Activated T-cell treated with anti-CD3 and anti-CD28 coated beads for 48 hours (primary cell): Measurements from ENCODE around the gene FRMPD3.

ENCODE experiments used
- DNase-seq: peaks from one replicate; pipeline ENCODE4 v3.0.0-alpha.2; 2020; ENCODE audit warnings: low read depth

The FRMPD3 gene

DNA sequence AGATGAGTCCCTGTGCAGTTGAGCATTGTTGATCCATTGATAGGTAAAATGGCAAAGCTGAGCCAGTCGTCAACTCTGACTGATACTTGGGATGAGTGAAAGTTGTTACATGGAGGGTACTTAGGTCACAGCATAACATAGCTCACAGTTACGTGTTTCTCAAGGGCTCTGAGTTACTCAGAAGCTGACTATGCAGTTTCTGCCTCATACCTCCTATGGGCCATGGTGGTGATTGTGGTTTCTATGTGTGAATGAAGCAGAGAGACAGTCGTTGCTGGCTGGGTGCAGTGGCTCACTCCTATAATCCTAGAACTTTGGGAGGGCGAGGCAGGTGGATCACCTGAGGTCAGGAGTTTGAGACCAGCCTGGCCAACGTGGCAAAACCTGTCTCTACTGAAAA lies 30.8 kb downstream of the FRMPD3 start:
- no peak for DNase-seq

DNA sequence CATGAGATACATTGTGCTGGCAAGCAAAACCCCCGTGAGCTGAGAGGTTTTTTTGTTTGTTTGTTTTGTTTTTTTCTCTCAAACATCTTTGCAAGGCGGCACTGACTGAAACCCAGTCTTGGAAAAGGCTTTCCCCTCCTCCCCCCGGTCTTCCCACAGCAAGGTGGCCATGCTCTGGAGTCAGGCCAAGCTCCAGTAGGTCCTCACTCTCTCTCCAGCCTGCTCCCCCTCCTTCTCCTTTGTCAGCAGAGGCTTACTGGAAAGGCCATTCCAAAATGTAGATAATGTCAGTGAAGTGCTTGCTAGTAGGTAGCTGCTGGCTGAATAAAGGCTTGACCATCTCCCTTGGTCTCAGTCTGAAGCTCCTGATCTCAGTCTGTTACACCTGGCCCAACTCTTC lies 32.6 kb downstream of the FRMPD3 start:
- no peak for DNase-seq

DNA sequence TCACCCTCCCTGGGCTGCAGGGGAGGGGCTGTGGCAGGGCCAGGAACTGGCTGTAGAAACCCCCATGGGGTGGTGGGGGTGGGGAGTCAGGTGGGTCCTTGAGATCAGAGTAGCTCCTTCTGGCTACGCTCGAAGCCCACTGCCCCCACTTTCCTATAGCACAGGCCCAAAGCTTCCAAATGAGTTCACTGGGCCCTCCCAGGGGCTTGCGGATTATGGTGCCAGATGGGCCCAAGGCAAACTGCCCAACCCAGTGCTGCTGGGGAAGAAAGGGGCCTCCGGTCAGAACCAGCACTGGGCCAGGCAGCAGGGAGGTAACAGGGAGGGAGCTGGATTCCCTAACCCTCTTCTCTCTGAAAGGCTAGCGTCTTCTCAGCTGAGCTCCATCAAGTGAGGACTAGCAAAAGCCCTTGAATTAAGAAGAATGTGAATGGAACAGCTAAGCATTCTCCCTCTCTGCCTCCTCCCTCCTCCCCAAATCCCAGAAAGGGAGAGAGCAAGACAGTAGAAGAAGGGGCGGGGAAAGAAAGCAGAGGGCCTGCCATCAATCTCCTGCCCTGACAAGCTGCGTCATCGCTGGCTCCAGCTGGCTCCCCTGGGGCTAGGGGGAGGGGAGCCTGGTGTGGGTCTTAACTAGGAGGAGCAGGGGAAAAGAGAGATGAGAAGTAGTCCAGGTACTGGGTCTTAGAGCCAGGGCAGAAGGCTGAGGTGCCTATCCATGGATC lies 34.7 kb downstream of the FRMPD3 start:
- DNase-seq: no peak

- no peak for DNase-seq
Observed at GRCh38 chrX:107485013-107485412, 35.6 kb downstream of the FRMPD3 start.

- no peak for DNase-seq
Observed at GRCh38 chrX:107493141-107493540, 43.7 kb downstream of the FRMPD3 start.

- DNase-seq: no peak
Observed at GRCh38 chrX:107496786-107497185, 47.3 kb downstream of the FRMPD3 start.
